Dendritic cell treated with granulocyte-macrophage colony-stimulating factor and Interleukin-4, amounts not matched to agents 40 ng/mL and 50 ng/mL, for 4 days (primary cell): ENCODE measurements around the gene DERA.
"Not testable (repeated sequence)": the region's sequence is repeated elsewhere in the genome, so short reads cannot be mapped to it uniquely, and the experiment has no call there.

Source experiments
- H3K27ac Mint-ChIP-seq: one replicate; pipeline ENCODE4 v1.8.0; 2022; ENCODE audit warnings: mild to moderate bottlenecking, mixed read lengths
- H3K27me3 Mint-ChIP-seq: one replicate; pipeline ENCODE4 v1.8.0; 2022; ENCODE audit warnings: mild to moderate bottlenecking, mixed read lengths
- H3K36me3 Mint-ChIP-seq: one replicate; pipeline ENCODE4 v1.8.0; 2022; ENCODE audit warnings: low read depth, mixed read lengths
- H3K4me1 Mint-ChIP-seq: one replicate; pipeline ENCODE4 v1.8.0; 2022; ENCODE audit warnings: low read depth, mixed read lengths
- H3K4me3 Mint-ChIP-seq: one replicate; pipeline ENCODE4 v1.8.0; 2022; ENCODE audit warnings: mild to moderate bottlenecking, moderate library complexity, mixed read lengths
- H3K9me3 Mint-ChIP-seq: one replicate; pipeline ENCODE4 v1.8.0; 2022; ENCODE audit warnings: mixed read lengths
- intact Hi-C: fragments of 100-400 bp; cut with micrococcal nuclease; formaldehyde crosslinking; loops from one replicate; pipeline ENCODE4 v1.15.0; 2022

The DERA gene

DNA sequence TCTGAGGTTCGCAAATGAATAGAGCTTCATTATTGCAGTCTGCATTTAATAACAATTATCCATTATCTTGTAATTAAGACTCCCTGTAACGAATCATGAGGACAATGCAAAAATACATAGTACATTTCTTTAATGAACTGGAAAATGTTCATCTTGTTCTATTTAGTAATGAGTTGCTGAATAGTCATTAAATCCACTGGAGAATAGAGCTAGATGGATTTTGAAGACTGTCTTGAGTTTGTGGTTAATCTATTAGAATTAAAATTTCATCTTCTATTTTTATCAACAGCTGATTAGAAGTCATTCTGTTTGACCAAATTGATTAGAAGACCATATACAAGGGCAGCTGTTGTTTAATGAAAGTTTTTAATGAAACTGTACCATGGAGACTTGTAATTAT is 107.2 kb downstream of the DERA start:
- Mint-ChIP-seq H3K27ac (no peak overlapping the region), H3K4me1 (peaks cover 12% of the 10 kb centered on the region), H3K36me3 (peaks cover 80% of the 10 kb centered on the region), H3K27me3 (no peaks in the 10 kb centered on the region), H3K4me3 (no peak overlapping the region), H3K9me3 (peaks cover 61% of the 10 kb centered on the region)
- intact Hi-C loops, result no loop called here

DNA sequence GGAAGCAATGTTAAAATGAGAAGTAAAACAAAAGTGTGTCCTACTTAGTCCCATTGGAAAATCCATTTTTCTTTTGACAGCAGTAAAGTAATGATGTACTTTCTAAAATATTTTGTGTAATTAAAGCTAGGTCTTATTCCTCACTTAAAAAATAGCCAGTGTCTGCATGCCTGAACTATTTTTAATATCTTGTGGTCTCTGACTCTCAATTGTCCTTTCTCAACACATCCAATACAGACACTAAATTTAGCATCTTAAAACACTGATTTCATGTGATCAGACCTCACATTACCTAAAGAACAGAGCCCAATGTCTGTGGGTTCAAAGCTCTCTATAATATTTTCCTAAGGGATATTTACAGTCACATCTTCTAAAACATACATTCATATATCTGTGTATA is 108.0 kb downstream of the DERA start:
- Mint-ChIP-seq H3K4me1 (peaks cover 12% of the 10 kb centered on the region), H3K27ac (no peak overlapping the region)

DNA sequence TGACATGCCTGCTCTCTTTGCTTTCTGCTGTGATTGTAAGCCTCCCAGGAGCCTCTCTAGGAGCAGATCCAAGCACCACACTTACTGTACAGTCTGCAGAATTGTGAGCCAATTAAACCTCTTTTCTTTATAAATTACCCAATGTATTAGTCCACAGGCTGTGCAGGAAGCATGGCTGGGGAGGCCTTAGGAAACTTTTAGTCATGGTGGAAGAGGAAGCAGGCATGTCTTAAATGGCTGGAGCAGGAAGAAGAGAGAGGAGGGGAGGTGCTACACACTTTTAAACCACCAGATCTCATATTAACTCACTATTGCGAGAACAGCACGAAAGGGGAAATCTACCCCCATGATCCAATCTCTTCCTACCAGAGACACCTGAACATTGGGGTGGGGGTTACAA is 108.9 kb downstream of the DERA start:
- no peak overlapping the region for H3K4me3 Mint-ChIP-seq
- intact Hi-C loops, result no loop called here
- peaks cover 73% of the 10 kb centered on the region for H3K36me3 Mint-ChIP-seq
- H3K27me3 Mint-ChIP-seq, result no peaks in the 10 kb centered on the region
- H3K27ac Mint-ChIP-seq, result no peak overlapping the region
- H3K9me3 Mint-ChIP-seq, result peaks cover 55% of the 10 kb centered on the region
- peaks cover 12% of the 10 kb centered on the region for H3K4me1 Mint-ChIP-seq

More for the DNA sequence above, 108.0 kb downstream of the DERA start:
- intact Hi-C loops, result no loop called here
- Mint-ChIP-seq H3K4me3 (no peak overlapping the region), H3K36me3 (peaks cover 79% of the 10 kb centered on the region), H3K27me3 (no peaks in the 10 kb centered on the region), H3K9me3 (peaks cover 61% of the 10 kb centered on the region)

DNA sequence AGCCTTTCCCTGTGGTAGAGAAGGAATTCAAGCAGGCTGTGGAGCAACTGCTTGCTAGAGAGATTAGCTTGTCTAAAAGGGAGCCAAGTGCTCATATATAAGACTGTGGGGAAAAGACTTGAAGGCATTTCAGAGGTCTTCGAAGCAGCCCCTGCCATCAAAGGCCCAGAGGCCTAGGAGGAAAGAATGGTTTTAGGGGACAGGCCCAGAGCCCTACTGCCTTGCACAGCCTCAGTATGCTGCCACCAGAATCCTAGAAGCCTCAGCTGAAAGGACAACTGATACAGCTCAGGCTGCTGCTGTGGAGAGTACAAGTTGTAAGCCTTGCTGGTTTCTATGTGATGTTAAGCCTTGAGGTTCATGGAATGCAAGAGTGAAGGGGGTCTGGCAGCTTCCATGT is 109.9 kb downstream of the DERA start:
- no peak overlapping the region for H3K4me3 Mint-ChIP-seq
- peaks cover 12% of the 10 kb centered on the region for H3K4me1 Mint-ChIP-seq
- intact Hi-C loops, result no loop called here
- H3K9me3 Mint-ChIP-seq, result peaks cover 49% of the 10 kb centered on the region
- H3K27me3 Mint-ChIP-seq, result no peaks in the 10 kb centered on the region
- H3K27ac Mint-ChIP-seq, result no peak overlapping the region
- peaks cover 63% of the 10 kb centered on the region for H3K36me3 Mint-ChIP-seq

DNA sequence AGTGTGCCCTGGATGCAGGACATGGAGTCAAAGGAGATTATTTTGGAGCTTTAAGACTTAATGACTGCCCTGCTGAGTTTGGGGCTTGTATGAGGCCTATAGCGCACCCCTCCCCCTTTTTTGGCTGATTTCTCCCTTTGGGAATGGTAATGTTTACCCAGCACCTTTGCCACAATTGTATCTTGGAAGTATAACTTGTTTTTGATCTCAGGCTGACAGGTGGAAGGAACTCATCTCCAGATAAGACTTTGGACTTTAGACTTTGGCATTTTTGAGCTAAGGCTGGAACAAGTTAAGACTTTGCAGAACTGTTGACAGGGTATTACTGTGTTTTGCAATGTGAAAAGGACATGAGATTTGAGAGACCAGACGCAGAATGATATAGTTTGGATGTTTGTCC is 110.5 kb downstream of the DERA start:
- peaks cover 49% of the 10 kb centered on the region for H3K9me3 Mint-ChIP-seq

DNA sequence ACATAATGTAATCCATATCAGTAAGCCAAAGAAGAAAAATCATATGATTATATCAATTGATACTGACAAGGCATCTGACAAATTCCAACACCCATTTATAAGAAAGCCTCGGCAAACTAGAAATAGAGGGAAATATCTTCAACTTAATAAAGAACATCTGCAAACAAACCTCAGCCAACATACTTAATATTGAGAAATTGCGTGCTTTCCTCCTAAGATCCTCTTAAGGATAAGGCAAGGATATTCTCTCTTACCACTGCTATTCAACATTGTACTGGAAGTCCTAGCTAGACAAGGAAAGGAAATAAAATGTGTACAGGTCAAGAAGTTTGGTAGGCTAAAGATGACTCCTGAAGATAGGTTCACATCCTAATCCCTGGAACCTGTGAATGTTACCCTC is 115.9 kb downstream of the DERA start:
- H3K9me3 Mint-ChIP-seq, result peaks cover 17% of the 10 kb centered on the region
- H3K27me3 Mint-ChIP-seq, result no peaks in the 10 kb centered on the region
- H3K27ac Mint-ChIP-seq, result no peak overlapping the region
- H3K4me1 Mint-ChIP-seq, result no peaks in the 10 kb centered on the region
- no peak overlapping the region for H3K4me3 Mint-ChIP-seq
- H3K36me3 Mint-ChIP-seq, result peaks cover 41% of the 10 kb centered on the region
- intact Hi-C loops, result no loop called here

More for the DNA sequence above, 110.5 kb downstream of the DERA start:
- Mint-ChIP-seq H3K36me3 (peaks cover 59% of the 10 kb centered on the region), H3K4me1 (peaks cover 12% of the 10 kb centered on the region), H3K27me3 (no peaks in the 10 kb centered on the region), H3K27ac (no peak overlapping the region), H3K4me3 (no peak overlapping the region)
- intact Hi-C loops, result no loop called here

DNA sequence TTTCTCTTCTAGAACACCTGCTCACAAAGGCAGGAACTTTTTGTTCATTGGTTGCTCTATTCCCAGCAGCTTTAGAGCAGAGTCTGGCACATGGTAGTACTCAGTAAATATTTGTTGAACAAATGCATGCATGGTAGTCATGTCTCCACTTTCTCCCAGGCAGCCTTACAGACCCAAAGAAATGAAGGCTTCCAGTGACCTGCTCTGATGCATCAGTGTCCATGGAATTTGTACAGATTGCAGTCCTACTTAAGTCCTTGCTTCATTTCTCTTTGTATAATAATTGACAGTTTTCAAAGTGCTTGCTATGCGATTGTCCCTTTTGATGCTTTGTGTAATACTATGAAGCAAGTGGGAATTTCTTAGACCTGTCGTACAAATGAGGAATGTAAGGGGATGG is 119.6 kb downstream of the DERA start:
- Mint-ChIP-seq H3K4me1 (no peaks in the 10 kb centered on the region), H3K9me3 (no peaks in the 10 kb centered on the region), H3K27me3 (no peaks in the 10 kb centered on the region), H3K4me3 (no peak overlapping the region), H3K27ac (no peak overlapping the region), H3K36me3 (peaks cover 53% of the 10 kb centered on the region)
- intact Hi-C loops, result no loop called here

DNA sequence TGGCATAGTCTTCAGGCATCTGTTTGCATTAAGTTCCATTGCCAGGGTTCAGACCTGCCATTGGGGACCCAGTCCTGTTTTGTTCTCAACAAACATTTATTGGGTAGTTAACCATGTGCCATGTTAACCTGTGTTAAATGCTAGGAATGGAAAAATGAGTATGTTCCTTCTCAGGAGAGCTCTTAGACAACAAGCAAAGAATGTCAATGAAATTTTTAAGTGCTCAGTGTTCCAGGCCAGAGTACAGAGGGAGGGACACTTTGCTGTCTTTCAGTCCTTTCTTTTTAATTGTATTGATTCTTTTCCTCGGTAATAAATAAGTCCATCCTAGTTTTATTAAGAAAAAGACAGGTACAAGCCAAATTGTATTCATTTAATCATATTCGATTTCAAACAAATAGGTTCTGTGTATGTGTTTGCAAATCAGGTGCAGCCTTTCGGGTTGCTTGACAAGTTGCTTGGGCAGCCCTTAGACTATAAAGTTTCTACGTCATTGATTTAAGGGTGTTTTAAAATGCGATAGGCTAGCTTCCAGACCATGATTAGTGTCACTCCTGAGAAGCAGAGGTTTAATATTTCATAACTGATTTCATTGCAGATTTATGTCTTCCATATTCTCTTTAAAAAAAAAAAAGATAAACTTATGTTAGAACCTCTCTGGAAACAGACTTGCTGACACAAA is 123.1 kb downstream of the DERA start:
- H3K4me1 Mint-ChIP-seq, result no peaks in the 10 kb centered on the region
- H3K9me3 Mint-ChIP-seq, result no peaks in the 10 kb centered on the region
- H3K27me3 Mint-ChIP-seq, result no peaks in the 10 kb centered on the region
- H3K4me3 Mint-ChIP-seq, result no peak overlapping the region
- H3K27ac Mint-ChIP-seq, result no peak overlapping the region
- intact Hi-C loops, result no loop called here
- H3K36me3 Mint-ChIP-seq, result peaks cover 63% of the 10 kb centered on the region

DNA sequence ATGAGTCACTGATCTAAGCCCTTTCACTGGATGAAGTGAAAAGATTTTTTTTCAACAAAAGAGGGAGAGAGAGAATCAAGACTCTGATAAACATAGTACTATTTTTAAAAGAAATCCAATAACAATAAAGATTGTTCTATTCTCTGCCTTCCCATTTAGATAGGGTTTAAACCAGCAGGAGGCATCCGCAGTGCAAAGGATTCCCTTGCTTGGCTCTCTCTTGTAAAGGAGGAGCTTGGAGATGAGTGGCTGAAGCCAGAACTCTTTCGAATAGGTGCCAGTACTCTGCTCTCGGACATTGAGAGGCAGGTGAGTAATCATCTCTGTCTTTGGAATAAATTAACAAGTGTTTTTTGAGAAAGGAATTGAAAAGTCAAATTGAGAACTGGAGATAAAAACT is 124.9 kb downstream of the DERA start:
- Mint-ChIP-seq H3K27me3 (no peaks in the 10 kb centered on the region), H3K4me1 (no peaks in the 10 kb centered on the region), H3K27ac (no peak overlapping the region), H3K9me3 (no peaks in the 10 kb centered on the region), H3K36me3 (peaks cover 64% of the 10 kb centered on the region), H3K4me3 (no peak overlapping the region)
- intact Hi-C loops, result no loop called here

DNA sequence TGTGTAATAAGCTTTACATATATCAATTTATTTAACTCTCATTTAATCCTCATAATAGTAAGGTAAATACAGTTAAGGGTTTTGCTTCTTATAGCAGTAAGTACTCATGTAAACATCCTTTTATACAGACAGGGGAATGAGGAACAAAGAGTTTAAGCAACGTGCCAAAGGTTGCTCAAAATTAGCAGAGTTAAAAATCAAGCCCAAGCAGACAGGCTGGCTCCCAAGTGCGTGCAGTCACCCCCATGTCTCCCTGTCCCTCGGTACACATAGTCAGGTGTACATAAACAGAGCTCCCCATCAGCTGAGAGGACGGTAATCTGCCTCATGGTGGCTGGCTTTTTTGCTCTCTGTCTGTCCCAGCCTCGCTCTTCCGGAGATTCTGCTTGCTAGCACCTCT is 126.4 kb downstream of the DERA start:
- H3K9me3 Mint-ChIP-seq, result no peaks in the 10 kb centered on the region
- intact Hi-C loops, result no loop called here
- H3K4me3 Mint-ChIP-seq, result no peak overlapping the region
- H3K36me3 Mint-ChIP-seq, result peaks cover 56% of the 10 kb centered on the region
- no peaks in the 10 kb centered on the region for H3K4me1 Mint-ChIP-seq
- H3K27ac Mint-ChIP-seq, result no peak overlapping the region
- H3K27me3 Mint-ChIP-seq, result no peaks in the 10 kb centered on the region

DNA sequence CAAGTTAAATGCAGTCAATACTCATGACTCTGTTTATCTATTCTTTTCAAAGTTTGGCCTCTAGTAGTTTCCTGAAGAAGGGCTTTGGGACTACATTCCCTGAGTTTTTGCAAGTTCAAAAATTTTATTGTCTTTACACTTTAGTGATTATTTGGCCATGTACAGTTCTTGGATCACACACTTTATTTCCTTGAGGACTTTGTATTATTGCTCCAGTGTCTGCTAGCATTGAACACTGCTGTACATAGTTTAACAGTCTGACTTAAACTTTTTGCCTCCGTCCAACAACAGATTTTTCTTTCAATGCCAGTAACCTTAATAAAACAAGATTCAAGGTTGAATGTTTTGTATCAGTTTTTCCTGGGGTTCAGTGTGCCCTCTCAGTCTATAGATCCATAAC is 132.3 kb downstream of the DERA start:
- Mint-ChIP-seq H3K9me3 (peaks cover 21% of the 10 kb centered on the region), H3K36me3 (peaks cover 20% of the 10 kb centered on the region), H3K4me1 (no peaks in the 10 kb centered on the region), H3K4me3 (no peak overlapping the region), H3K27ac (no peak overlapping the region), H3K27me3 (no peaks in the 10 kb centered on the region)
- intact Hi-C loops, result no loop called here

DNA sequence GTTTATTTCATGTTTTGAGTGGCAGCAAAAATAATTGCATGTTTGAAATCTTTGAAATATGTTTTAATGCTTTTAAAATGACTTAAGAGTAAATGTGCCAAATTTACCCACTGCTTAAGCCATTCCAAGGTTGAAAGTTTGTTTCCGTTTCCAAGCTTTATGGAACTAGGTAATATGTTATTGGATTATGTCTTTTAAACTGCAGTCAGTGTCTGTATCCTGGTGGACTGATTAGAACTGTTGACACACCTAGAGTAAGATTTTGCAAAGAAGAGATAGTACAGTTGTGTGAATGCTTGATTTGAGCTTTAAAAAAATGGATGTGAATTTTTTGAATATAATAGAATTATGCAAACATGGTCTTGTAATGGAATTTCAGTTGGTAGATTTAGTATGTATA is 135.1 kb downstream of the DERA start:
- intact Hi-C loops, result no loop called here
- H3K27me3 Mint-ChIP-seq, result no peaks in the 10 kb centered on the region
- peaks cover 37% of the 10 kb centered on the region for H3K9me3 Mint-ChIP-seq
- H3K4me3 Mint-ChIP-seq, result no peak overlapping the region
- no peaks in the 10 kb centered on the region for H3K4me1 Mint-ChIP-seq
- H3K27ac Mint-ChIP-seq, result no peak overlapping the region
- H3K36me3 Mint-ChIP-seq, result peaks cover 7% of the 10 kb centered on the region

DNA sequence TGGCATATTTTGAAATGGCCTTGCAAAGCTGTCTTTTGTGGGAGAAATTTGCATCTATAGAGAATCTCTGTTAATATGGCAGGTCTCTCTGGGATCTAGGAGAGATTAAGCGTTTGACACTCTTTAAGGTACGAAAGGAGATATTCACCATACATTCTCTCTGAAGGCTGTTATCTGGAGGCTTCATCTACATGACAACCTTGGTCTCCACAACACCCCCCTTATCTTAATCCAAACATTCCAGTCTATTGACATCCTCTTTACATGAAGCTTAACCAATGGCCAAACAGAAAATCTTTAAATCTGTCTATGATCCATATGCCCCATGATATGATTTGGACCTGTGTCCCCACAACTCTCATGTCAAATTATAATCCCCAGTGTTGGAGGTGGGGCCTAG is 137.4 kb downstream of the DERA start:
- H3K4me1 Mint-ChIP-seq, result no peaks in the 10 kb centered on the region
- intact Hi-C loops, result no loop called here
- H3K9me3 Mint-ChIP-seq, result peaks cover 36% of the 10 kb centered on the region
- H3K27ac Mint-ChIP-seq, result no peak overlapping the region
- no peaks in the 10 kb centered on the region for H3K27me3 Mint-ChIP-seq
- H3K4me3 Mint-ChIP-seq, result no peak overlapping the region
- H3K36me3 Mint-ChIP-seq, result peaks cover 7% of the 10 kb centered on the region

DNA sequence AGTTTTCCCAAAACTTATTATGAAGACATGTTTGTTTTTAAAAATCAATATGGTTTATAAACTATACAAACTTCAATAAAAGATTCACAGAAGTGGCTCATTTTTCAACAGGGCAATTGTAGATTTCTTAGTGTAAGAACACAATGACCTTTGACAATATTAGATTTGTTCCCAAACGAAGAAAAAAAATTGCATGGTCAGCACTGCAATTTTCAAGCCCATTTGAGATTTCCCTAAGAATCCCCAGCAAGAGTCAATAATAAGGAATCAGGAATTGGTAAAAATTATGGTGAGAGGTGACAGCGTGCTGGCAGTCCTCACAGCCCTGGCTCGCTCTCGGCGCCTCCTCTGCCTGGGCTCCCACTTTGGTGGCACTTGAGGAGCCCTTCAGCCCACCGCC is 145.8 kb downstream of the DERA start:
- Mint-ChIP-seq H3K27me3 (no peaks in the 10 kb centered on the region), H3K4me1 (no peaks in the 10 kb centered on the region), H3K36me3 (no peaks in the 10 kb centered on the region), H3K27ac (no peak overlapping the region), H3K9me3 (peaks cover 22% of the 10 kb centered on the region), H3K4me3 (no peak overlapping the region)
- intact Hi-C loops, result no loop called here

DNA sequence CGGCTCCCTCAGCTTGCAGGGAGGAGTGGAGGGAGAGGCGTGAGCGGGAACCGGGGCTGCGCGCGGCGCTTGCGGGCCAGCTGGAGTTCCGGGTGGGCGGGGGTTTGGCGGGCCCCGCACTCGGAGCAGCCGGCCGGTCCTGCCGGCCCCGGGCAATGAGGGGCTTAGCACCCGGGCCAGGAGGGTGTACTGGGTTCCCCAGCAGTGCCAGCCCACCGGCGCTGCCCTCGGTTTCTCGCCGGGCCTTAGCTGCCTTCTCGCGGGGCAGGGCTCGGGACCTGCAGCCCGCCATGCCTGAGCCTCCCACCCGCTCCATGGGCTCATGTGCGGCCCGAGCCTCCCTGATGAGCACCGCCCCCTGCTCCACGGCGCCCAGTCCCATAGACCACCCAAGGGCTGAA is 146.2 kb downstream of the DERA start:
- intact Hi-C loops, H3K36me3 Mint-ChIP-seq, H3K27ac Mint-ChIP-seq, H3K27me3 Mint-ChIP-seq, H3K4me3 Mint-ChIP-seq, H3K4me1 Mint-ChIP-seq: not testable (repeated sequence)
- peaks cover 22% of the 10 kb centered on the region for H3K9me3 Mint-ChIP-seq
